Neural cell (in vitro differentiated cells): Measurements from ENCODE around the gene CPNE9. TPM values are rescaled to one million over a fixed set of nuclear protein-coding genes. Genes with fewer than 3 reads are reported as not detected.

Experiments used
- H2AFZ ChIP-seq: fragments of 200-600, 300-800 bp; sonication (generic), shearing (Covaris generic); 2 replicates; pipeline ENCODE4 v1.6.0; 2014; ENCODE audit warnings: low read depth, mild to moderate bottlenecking, antibody characterized with exemption, low read length, moderate library complexity
- H3F3A ChIP-seq: fragments of 200-600 bp; shearing (Covaris generic); 2 replicates; pipeline ENCODE4 v1.6.1; 2016; ENCODE audit warnings: mild to moderate bottlenecking, moderate library complexity, mixed read lengths, antibody characterized with exemption, low read length; ENCODE audit not compliant: insufficient read depth, poor library complexity, severe bottlenecking
- H3K27ac ChIP-seq: fragments of 200-600, 300-800 bp; sonication (generic), shearing (Covaris generic); 2 replicates; pipeline ENCODE4 v1.5.1; 2014; ENCODE audit warnings: mild to moderate bottlenecking, low read length, moderate library complexity
- H3K27me3 ChIP-seq: fragments of 300-800, 200-600 bp; sonication (generic), shearing (Covaris generic); 2 replicates; pipeline ENCODE4 v1.6.0; 2014; ENCODE audit warnings: mild to moderate bottlenecking, low read depth, low read length, moderate library complexity; ENCODE audit not compliant: insufficient read depth
- H3K36me3 ChIP-seq: fragments of 300-800, 200-600 bp; sonication (generic), shearing (Covaris generic); 2 replicates; pipeline ENCODE4 v1.5.1; 2014; ENCODE audit warnings: mild to moderate bottlenecking, antibody characterized with exemption, low read length, moderate library complexity; ENCODE audit not compliant: insufficient read depth
- H3K4me2 ChIP-seq: fragments of 300-800, 200-600 bp; sonication (generic), shearing (Covaris generic); 2 replicates; pipeline ENCODE4 v1.6.0; 2014; ENCODE audit warnings: mild to moderate bottlenecking, low read length
- H3K4me3 ChIP-seq: fragments of 300-800, 200-600 bp; sonication (generic), shearing (Covaris generic); 2 replicates; pipeline ENCODE4 v1.5.1; 2014; ENCODE audit warnings: mild to moderate bottlenecking, low read length, moderate library complexity
- H3K79me2 ChIP-seq: fragments of 200-600 bp; shearing (Covaris generic); replicated peaks from 2 replicates; pipeline ENCODE4 v1.6.0; 2014; ENCODE audit warnings: mild to moderate bottlenecking, low read length, moderate library complexity; ENCODE audit not compliant: insufficient read depth
- H3K9ac ChIP-seq: fragments of 300-800, 200-600 bp; sonication (generic), shearing (Covaris generic); 2 replicates; pipeline ENCODE4 v1.6.1; 2016; ENCODE audit warnings: mild to moderate bottlenecking, low read length, mixed read lengths
- H3K9me2 ChIP-seq: fragments of 200-600 bp; shearing (Covaris generic); 2 replicates; pipeline ENCODE4 v1.6.1; 2016; ENCODE audit warnings: mild to moderate bottlenecking, low read length, mixed read lengths; ENCODE audit not compliant: insufficient read depth
- H3K9me3 ChIP-seq: fragments of 200-600, 300-800 bp; sonication (generic), shearing (Covaris generic); 2 replicates; pipeline ENCODE4 v1.6.1; 2016; ENCODE audit warnings: mild to moderate bottlenecking, mixed run types, low read length, moderate library complexity, mixed read lengths
- H4K20me1 ChIP-seq: fragments of 200-600 bp; shearing (Covaris generic); 2 replicates; pipeline ENCODE4 v1.6.1; 2016; ENCODE audit warnings: mild to moderate bottlenecking, mixed run types; ENCODE audit not compliant: insufficient read depth
- CTCF ChIP-seq: fragments of 450-650 bp; IDR thresholded peaks from 2 replicates; pipeline ENCODE4 v1.5.1; 2014; ENCODE audit warnings: antibody characterized with exemption, mild to moderate bottlenecking, moderate library complexity; ENCODE audit not compliant: poor library complexity, severe bottlenecking
- EP300 ChIP-seq: fragments of 450-650 bp; conservative IDR thresholded peaks from 2 replicates; pipeline ENCODE4 v1.6.1; 2014; ENCODE audit warnings: antibody characterized with exemption, mild to moderate bottlenecking, moderate library complexity; ENCODE audit not compliant: poor library complexity, severe bottlenecking
- EZH2 ChIP-seq: fragments of 200-600, 300-800 bp; shearing (Covaris generic), sonication (generic); IDR thresholded peaks from 2 replicates; pipeline ENCODE4 v1.6.1; 2014; ENCODE audit warnings: antibody characterized with exemption, low read length, borderline replicate concordance, mild to moderate bottlenecking; ENCODE audit not compliant: insufficient read depth, poor library complexity, severe bottlenecking
- MXI1 ChIP-seq: fragments of 450-650 bp; conservative IDR thresholded peaks from 2 replicates; pipeline ENCODE4 v1.6.1; 2014; ENCODE audit warnings: antibody characterized with exemption, mild to moderate bottlenecking; ENCODE audit not compliant: poor library complexity, severe bottlenecking
- POLR2AphosphoS5 ChIP-seq: IDR thresholded peaks from 2 replicates; pipeline ENCODE4 v1.6.1; 2012
- RAD21 ChIP-seq: fragments of 450-650 bp; conservative IDR thresholded peaks from 2 replicates; pipeline ENCODE4 v1.6.1; 2014; ENCODE audit warnings: antibody characterized with exemption, mild to moderate bottlenecking, moderate library complexity
- REST ChIP-seq: IDR thresholded peaks from 2 replicates; pipeline ENCODE4 v1.6.1; 2012; ENCODE audit warnings: borderline replicate concordance
- SMC3 ChIP-seq: fragments of 450-650 bp; conservative IDR thresholded peaks from 2 replicates; pipeline ENCODE4 v1.6.1; 2014; ENCODE audit warnings: antibody characterized with exemption, mild to moderate bottlenecking, moderate library complexity; ENCODE audit not compliant: poor library complexity
- TAF1 ChIP-seq: IDR thresholded peaks from 2 replicates; pipeline ENCODE4 v1.6.1; 2012; ENCODE audit warnings: low read depth
- polyA plus RNA-seq: library from polyadenylated mRNA; depleted of rRNA; stranded (reverse); fragments of >200 nt; gene quantifications from 2 replicates; pipeline ENCODE4 v1.2.3, GENCODE V29; 2014

The CPNE9 gene
- polyA plus RNA-seq, 1 donor from 2014 or later: 0.32 TPM

GRCh38 chr3:9669277-9669676 lies 34.4 kb upstream of the CPNE9 start:
- no peaks in the 10 kb centered on the region for H4K20me1 ChIP-seq
- no peak for TF ChIP-seq POLR2AphosphoS5
- TF ChIP-seq MXI1: no peak
- TF ChIP-seq SMC3: no peak
- no peak for TF ChIP-seq EP300
- no peak for TF ChIP-seq CTCF
- no peak for TF ChIP-seq TAF1
- TF ChIP-seq REST: no peak
- no peak for TF ChIP-seq EZH2
- TF ChIP-seq RAD21: no peak
- H3K36me3 ChIP-seq: peaks cover 15% of the 10 kb centered on the region
- no peak overlapping the region for H2AFZ ChIP-seq
- no peak overlapping the region for H3K9ac ChIP-seq
- no peaks in the 10 kb centered on the region for H3K79me2 ChIP-seq
- H3K9me2 ChIP-seq: no peaks in the 10 kb centered on the region
- no peak overlapping the region for H3K4me2 ChIP-seq
- no peak overlapping the region for H3K27ac ChIP-seq
- no peak overlapping the region for H3K4me3 ChIP-seq
- no peaks in the 10 kb centered on the region for H3F3A ChIP-seq
- H3K9me3 ChIP-seq: no peaks in the 10 kb centered on the region
- H3K27me3 ChIP-seq: no peaks in the 10 kb centered on the region

GRCh38 chr3:9669720-9670432 lies 33.8 kb upstream of the CPNE9 start:
- Histone ChIP-seq H2AFZ (no peak overlapping the region), H3K79me2 (no peaks in the 10 kb centered on the region), H4K20me1 (no peaks in the 10 kb centered on the region), H3K9ac (no peak overlapping the region), H3K4me2 (no peak overlapping the region), H3K9me2 (no peaks in the 10 kb centered on the region), H3K9me3 (no peaks in the 10 kb centered on the region), H3K27ac (no peak overlapping the region), H3K4me3 (no peak overlapping the region), H3F3A (no peaks in the 10 kb centered on the region), H3K36me3 (peaks cover 12% of the 10 kb centered on the region), H3K27me3 (no peaks in the 10 kb centered on the region)
- TF ChIP-seq EP300 (no peak), POLR2AphosphoS5 (no peak), TAF1 (no peak), EZH2 (no peak), MXI1 (no peak), SMC3 (no peak), RAD21 (no peak), REST (no peak), CTCF (no peak)
